GM19468 (cell line): Measurements from ENCODE around the gene NPIPA3.
"Not testable (repeated sequence)": the region's sequence is repeated elsewhere in the genome, so short reads cannot be mapped to it uniquely, and the experiment has no call there.

ENCODE experiments used
- ATAC-seq: cut with Tn5 transposase; IDR thresholded peaks from one replicate; pipeline ENCODE4 v1.9.1; 2021; ENCODE audit warnings: mild to moderate bottlenecking, moderate library complexity, moderate number of reproducible peaks; ENCODE audit not compliant: unreplicated experiment; ENCODE audit errors: extremely low read depth

Gene NPIPA3

GRCh38 chr16:14741794-14742193 lies 38.6 kb downstream of the NPIPA3 start:
- ATAC-seq, result not testable (repeated sequence)

GRCh38 chr16:14742273-14743128 lies 39.3 kb downstream of the NPIPA3 start, which contains the start of gene NPIPA2:
Gene NPIPA2 (plus strand): TSS chr16:14742533. CDS start chr16:14748066, 5,533 bp downstream.
- peak; percentile 99 for ATAC-seq

- ATAC-seq, result not testable (repeated sequence)
Measured at GRCh38 chr16:14773654-14774053, 70.4 kb downstream of the NPIPA3 start.

GRCh38 chr16:14775624-14776023 lies 72.4 kb downstream of the NPIPA3 start:
- ATAC-seq, result not testable (repeated sequence)
